ENCODE data around the gene CDK13.
"Not testable (repeated sequence)": the region's sequence is repeated elsewhere in the genome, so short reads cannot be mapped to it uniquely, and the experiment has no call there.

Gene CDK13

GRCh38 chr7:40147371-40148246 lies 197.6 kb downstream of the CDK13 start:
- TF ChIP-seq, protein P1, sequence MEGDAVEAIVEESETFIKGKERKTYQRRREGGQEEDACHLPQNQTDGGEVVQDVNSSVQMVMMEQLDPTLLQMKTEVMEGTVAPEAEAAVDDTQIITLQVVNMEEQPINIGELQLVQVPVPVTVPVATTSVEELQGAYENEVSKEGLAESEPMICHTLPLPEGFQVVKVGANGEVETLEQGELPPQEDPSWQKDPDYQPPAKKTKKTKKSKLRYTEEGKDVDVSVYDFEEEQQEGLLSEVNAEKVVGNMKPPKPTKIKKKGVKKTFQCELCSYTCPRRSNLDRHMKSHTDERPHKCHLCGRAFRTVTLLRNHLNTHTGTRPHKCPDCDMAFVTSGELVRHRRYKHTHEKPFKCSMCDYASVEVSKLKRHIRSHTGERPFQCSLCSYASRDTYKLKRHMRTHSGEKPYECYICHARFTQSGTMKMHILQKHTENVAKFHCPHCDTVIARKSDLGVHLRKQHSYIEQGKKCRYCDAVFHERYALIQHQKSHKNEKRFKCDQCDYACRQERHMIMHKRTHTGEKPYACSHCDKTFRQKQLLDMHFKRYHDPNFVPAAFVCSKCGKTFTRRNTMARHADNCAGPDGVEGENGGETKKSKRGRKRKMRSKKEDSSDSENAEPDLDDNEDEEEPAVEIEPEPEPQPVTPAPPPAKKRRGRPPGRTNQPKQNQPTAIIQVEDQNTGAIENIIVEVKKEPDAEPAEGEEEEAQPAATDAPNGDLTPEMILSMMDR (IDR thresholded peaks at IDR 0.05; ENCODE audit: low read depth, low read length, missing control alignments), result no peak
- no peak for DNase-seq (ENCODE audit: low read depth)
- in situ Hi-C loops (cut with HindIII; ENCODE audit: low sequenced_read_pairs), result no loop called here
- H3K4me3 ChIP-seq (ENCODE audit: low read depth, low read length), result no peak overlapping the region

GRCh38 chr7:40148247-40148580 lies 198.2 kb downstream of the CDK13 start:
- DNase-seq (ENCODE audit: low read depth); H3K4me3 ChIP-seq (ENCODE audit: low read depth, low read length); in situ Hi-C loops (cut with HindIII; ENCODE audit: low sequenced_read_pairs): not testable (repeated sequence)

DNA sequence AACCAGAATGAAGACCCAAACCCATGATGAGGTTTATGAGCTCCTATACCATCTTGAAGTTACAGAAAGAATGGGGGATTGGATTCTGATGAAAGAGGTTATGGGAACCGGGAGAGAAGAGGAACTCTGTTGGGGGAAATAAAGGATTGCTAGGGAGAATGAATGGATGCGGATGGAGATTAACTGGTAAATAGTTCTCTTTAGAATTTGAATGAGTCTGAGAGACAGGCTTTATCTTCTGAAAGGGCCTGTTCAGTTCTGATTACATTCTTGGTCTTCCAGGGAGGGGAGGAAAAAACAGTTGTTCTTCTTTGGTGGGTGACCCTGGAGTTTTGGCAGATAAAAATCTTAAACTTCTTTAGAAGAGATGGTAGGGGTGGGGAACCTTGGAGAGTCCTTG lies 198.6 kb downstream of the CDK13 start:
- DNase-seq (ENCODE audit: low read depth), result no peak
- TF ChIP-seq, protein P1 (IDR thresholded peaks at IDR 0.05; ENCODE audit: low read depth, low read length, missing control alignments), result no peak
- H3K4me3 ChIP-seq (ENCODE audit: low read depth, low read length), result no peak overlapping the region
- in situ Hi-C loops (cut with HindIII; ENCODE audit: low sequenced_read_pairs), result no loop called here

Data from astrocyte of the cerebellum (primary cell).